Common myeloid progenitor, CD34-positive (primary cell): ENCODE results near the gene FOXQ1.

Experiments used
- CTCF ChIA-PET: fragments of 350-600 bp; sonication (Branson Sonifier 250); formaldehyde crosslinking; loops from one replicate; lab custom pipeline; 2021; ENCODE audit warnings: antibody characterized with exemption; lab: Charles Lee
- POLR2A ChIA-PET: fragments of 350-600 bp; sonication (Branson Sonifier 250); formaldehyde crosslinking; loops from one replicate; lab custom pipeline; 2021; ENCODE audit warnings: antibody characterized with exemption; lab: Charles Lee
- DNase-seq, 3 donors: peaks; one replicate each; pipeline versions ENCODE4 v3.0.0 to v3.0.0-alpha.2; 2013
- H3K27ac ChIP-seq, 2 experiments: 1 replicate in 1 of 2; 2 replicates in 1 of 2; pipeline ENCODE4 v1.7.0; 2013; ENCODE audit warnings: inconsistent platforms in 2 of 2, low read length in 2 of 2, mild to moderate bottlenecking in 2 of 2, low read depth in 1 of 2, moderate library complexity in 1 of 2; ENCODE audit not compliant: severe bottlenecking in 2 of 2, insufficient read depth in 1 of 2, poor library complexity in 1 of 2
- H3K27me3 ChIP-seq, 5 experiments: replicated peaks in 2 of 5; 1 replicate in 3 of 5; 2 replicates in 2 of 5; pipeline versions ENCODE4 v1.6.1 to v1.7.0; 2013; ENCODE audit warnings: low read length in 4 of 5, mild to moderate bottlenecking in 2 of 5, moderate library complexity in 2 of 5, inconsistent platforms in 1 of 5; ENCODE audit not compliant: insufficient read depth in 5 of 5, control insufficient read depth in 4 of 5
- H3K36me3 ChIP-seq, 4 experiments: 1 replicate in 2 of 4; 2 replicates in 2 of 4; pipeline versions ENCODE4 v1.6.1 to v1.7.0; 2013; ENCODE audit warnings: low read length in 3 of 4, control low read depth in 1 of 4, mild to moderate bottlenecking in 1 of 4; ENCODE audit not compliant: control insufficient read depth in 4 of 4, insufficient read depth in 4 of 4
- H3K4me1 ChIP-seq, 4 experiments: 1 replicate in 3 of 4; 2 replicates in 1 of 4; pipeline versions ENCODE4 v1.6.1 to v1.7.1; 2013; ENCODE audit warnings: low read length in 3 of 4, mild to moderate bottlenecking in 3 of 4, control low read depth in 1 of 4, inconsistent platforms in 1 of 4, moderate library complexity in 1 of 4; ENCODE audit not compliant: control insufficient read depth in 4 of 4, insufficient read depth in 4 of 4; ENCODE audit errors: control extremely low read depth in 1 of 4
- H3K4me3 ChIP-seq, 7 experiments: 1 replicate in 4 of 7; 2 replicates in 3 of 7; pipeline versions ENCODE4 v1.5.1 to v1.7.0; 2013; ENCODE audit warnings: mild to moderate bottlenecking in 7 of 7, low read length in 6 of 7, moderate library complexity in 6 of 7, inconsistent platforms in 2 of 7, low read depth in 2 of 7, control low read depth in 1 of 7; ENCODE audit not compliant: insufficient read depth in 4 of 7, control insufficient read depth in 1 of 7; ENCODE audit errors: extremely low read depth in 1 of 7
- H3K9me3 ChIP-seq, 5 experiments: 1 replicate in 4 of 5; 2 replicates in 1 of 5; pipeline versions ENCODE4 v1.6.1 to v1.7.1; 2013; ENCODE audit warnings: low read length in 4 of 5, mild to moderate bottlenecking in 2 of 5, inconsistent platforms in 1 of 5, low read depth in 1 of 5, moderate library complexity in 1 of 5; ENCODE audit not compliant: control insufficient read depth in 4 of 5, insufficient read depth in 2 of 5; ENCODE audit errors: control extremely low read depth in 1 of 5
- WGBS: methylation state at CpG from one replicate; pipeline ENCODE4 v1.1.5; 2013; ENCODE audit not compliant: insufficient coverage; 5-methylcytosine and 5-hydroxymethylcytosine counted together

Gene FOXQ1

GRCh38 chr6:1326535-1327121, 14.7 kb downstream of the FOXQ1 start:
- H3K4me1 ChIP-seq: peaks cover 0 to 3% (median 0%) of the 10 kb centered on the region in 4 experiments
- 77% methylated on average over 5 of the region's 11 CpGs for WGBS
- no peak overlapping the region for H3K4me3 ChIP-seq
- POLR2A ChIA-PET: no interaction called here
- H3K9me3 ChIP-seq: peaks cover 0 to 14% (median 1%) of the 10 kb centered on the region in 5 experiments
- no peaks in the 10 kb centered on the region for H3K36me3 ChIP-seq
- CTCF ChIA-PET: interaction anchor here (0.9 to 1.8 kb wide), 2 partner anchors 9 kb away, joined by 3 to 6 read pairs; no protein-coding TSS in a partner anchor
- no peak overlapping the region for H3K27ac ChIP-seq
- peaks cover 2 to 24% (median 8%) of the 10 kb centered on the region in 5 experiments for H3K27me3 ChIP-seq
- no peak for DNase-seq

- Histone ChIP-seq H3K4me1 (peaks cover 0 to 3% (median 0%) of the 10 kb centered on the region in 4 experiments), H3K27me3 (peaks cover 0 to 20% (median 4%) of the 10 kb centered on the region in 5 experiments), H3K9me3 (peaks cover 0 to 14% (median 1%) of the 10 kb centered on the region in 5 experiments), H3K27ac (no peak overlapping the region), H3K4me3 (no peak overlapping the region), H3K36me3 (no peaks in the 10 kb centered on the region)
- ChIA-PET CTCF (no interaction called here), POLR2A (no interaction called here)
- no peak for DNase-seq
- 96% methylated on average over 8 of the region's 8 CpGs for WGBS
Observed at GRCh38 chr6:1327630-1328029, 15.7 kb downstream of the FOXQ1 start.

GRCh38 chr6:1328129-1328800, 16.4 kb downstream of the FOXQ1 start:
- no peak for DNase-seq
- Histone ChIP-seq H3K27ac (no peak overlapping the region), H3K27me3 (peaks cover 1 to 20% (median 2%) of the 10 kb centered on the region in 5 experiments), H3K4me3 (no peak overlapping the region), H3K4me1 (peaks cover 0 to 3% (median 0%) of the 10 kb centered on the region in 4 experiments), H3K36me3 (no peaks in the 10 kb centered on the region), H3K9me3 (peaks cover 0 to 14% (median 1%) of the 10 kb centered on the region in 5 experiments)
- WGBS: 100% methylated on average over 2 of the region's 2 CpGs
- ChIA-PET POLR2A (no interaction called here), CTCF (no interaction called here)

GRCh38 chr6:1329708-1330107, 17.8 kb downstream of the FOXQ1 start:
- no peak for DNase-seq
- Histone ChIP-seq H3K27me3 (peaks cover 2 to 14% (median 5%) of the 10 kb centered on the region in 5 experiments), H3K36me3 (no peaks in the 10 kb centered on the region), H3K4me1 (peaks cover 0 to 3% (median 0%) of the 10 kb centered on the region in 4 experiments), H3K4me3 (no peak overlapping the region), H3K9me3 (peaks cover 0 to 14% (median 1%) of the 10 kb centered on the region in 5 experiments), H3K27ac (no peak overlapping the region)
- ChIA-PET CTCF (no interaction called here), POLR2A (no interaction called here)

GRCh38 chr6:1334684-1335083, 22.8 kb downstream of the FOXQ1 start:
- Histone ChIP-seq H3K27ac (no peak overlapping the region), H3K36me3 (no peaks in the 10 kb centered on the region), H3K9me3 (peaks cover 0 to 12% (median 0%) of the 10 kb centered on the region in 5 experiments), H3K4me3 (no peak overlapping the region), H3K27me3 (peaks cover 0 to 25% (median 5%) of the 10 kb centered on the region in 5 experiments), H3K4me1 (no peaks in the 10 kb centered on the region)
- 70% methylated on average over 10 of the region's 11 CpGs for WGBS
- ChIA-PET CTCF (interaction anchor here (2.1 kb wide), 1 partner anchor 8 kb away, joined by 6 read pairs; no protein-coding TSS in a partner anchor), POLR2A (interaction anchor here (0.7 kb wide), 1 partner anchor 55 kb away, joined by 3 read pairs; no protein-coding TSS in a partner anchor)
- DNase-seq: no peak

DNA sequence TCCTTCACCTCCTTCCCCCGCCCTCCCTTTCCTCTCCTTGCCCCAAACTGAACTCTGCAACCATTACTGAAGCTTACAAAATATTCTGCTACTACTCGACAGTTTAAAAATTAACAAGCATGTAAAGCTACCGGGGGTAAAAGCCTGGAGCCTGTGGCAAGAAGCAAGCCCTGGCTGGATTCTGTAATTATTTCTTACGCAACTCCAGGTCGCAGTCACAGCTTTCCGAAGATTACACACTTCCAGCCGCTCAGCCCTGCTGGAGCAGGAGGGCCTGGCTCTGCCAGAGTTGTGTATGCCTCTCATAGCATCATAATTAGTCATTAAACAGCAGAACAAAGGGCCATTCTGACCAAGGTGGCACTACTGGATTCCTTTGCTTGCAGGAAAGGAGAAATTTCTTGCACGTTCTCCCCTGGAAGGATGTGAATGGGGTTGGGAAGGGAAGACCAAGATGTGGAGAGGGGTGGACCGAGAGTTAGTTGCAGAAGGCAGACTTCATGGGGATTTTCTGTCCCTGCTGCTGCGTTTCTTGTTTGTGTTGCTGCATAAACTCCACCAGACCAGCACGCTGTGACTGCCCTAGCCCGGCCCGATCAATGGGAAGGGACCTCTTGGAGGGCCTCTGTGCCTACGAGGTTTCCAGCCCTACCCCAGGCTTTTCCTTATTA, 23.6 kb downstream of the FOXQ1 start:
- no peaks in the 10 kb centered on the region for H3K4me1 ChIP-seq
- H3K4me3 ChIP-seq: no peak overlapping the region
- no peak overlapping the region for H3K27ac ChIP-seq
- POLR2A ChIA-PET: no interaction called here
- WGBS: 83% methylated on average over 12 of the region's 14 CpGs
- peaks cover 0 to 9% (median 0%) of the 10 kb centered on the region in 5 experiments for H3K9me3 ChIP-seq
- CTCF ChIA-PET: interaction anchor here (2.1 kb wide), 1 partner anchor 9 kb away, joined by 6 read pairs; no protein-coding TSS in a partner anchor
- no peak for DNase-seq
- H3K27me3 ChIP-seq: peaks cover 0 to 27% (median 6%) of the 10 kb centered on the region in 5 experiments
- no peaks in the 10 kb centered on the region for H3K36me3 ChIP-seq
